Effector CD4-positive, alpha-beta T cell (primary cell): ENCODE data around the gene KLK13.

Experiments
- DNase-seq: peaks from one replicate; pipeline ENCODE4 v3.0.0-alpha.2; 2020

Gene KLK13

GRCh38 chr19:51060336-51060735, 4.6 kb downstream of the KLK13 start:
- no peak for DNase-seq

DNA sequence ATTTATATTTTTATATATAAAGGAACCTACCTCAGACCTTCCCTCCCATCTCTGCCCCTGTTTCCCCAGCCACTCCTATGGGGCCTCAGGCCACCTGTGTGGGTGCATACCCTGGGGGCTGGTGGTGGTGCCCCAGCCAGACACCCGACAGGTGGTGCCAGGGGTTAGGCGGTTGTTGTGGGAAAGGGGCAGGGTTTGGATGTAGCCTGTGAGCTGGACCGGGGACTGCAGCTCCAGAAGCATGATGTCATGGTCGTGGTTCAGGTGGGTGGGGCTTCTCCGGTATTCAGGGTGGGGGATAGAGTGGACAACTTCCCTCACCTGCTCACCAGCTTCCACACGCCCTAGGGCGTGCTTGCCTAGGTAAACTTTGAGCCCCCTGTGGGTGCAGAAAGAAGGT, 5.2 kb downstream of the KLK13 start:
- no peak for DNase-seq

GRCh38 chr19:51055866-51056265, 9.0 kb downstream of the KLK13 start:
- DNase-seq: no peak

DNA sequence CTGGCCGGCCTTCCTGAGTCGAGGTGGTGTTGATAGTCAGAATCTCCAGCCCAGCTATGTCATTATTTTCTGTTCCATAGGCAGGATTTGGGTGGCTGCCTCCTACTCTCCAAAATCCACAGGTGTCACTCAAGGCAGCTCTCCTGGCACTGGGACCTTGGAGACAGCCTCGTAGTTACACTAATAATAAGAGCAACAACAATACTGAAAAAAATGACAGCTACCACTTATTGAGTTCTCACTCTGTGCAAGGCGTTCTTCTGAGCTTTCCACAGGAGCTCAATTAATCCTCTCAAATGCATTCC, 17.9 kb downstream of the KLK13 start:
- DNase-seq: no peak

- no peak for DNase-seq
Measured at GRCh38 chr19:51044327-51044726, 20.6 kb downstream of the KLK13 start.

DNA sequence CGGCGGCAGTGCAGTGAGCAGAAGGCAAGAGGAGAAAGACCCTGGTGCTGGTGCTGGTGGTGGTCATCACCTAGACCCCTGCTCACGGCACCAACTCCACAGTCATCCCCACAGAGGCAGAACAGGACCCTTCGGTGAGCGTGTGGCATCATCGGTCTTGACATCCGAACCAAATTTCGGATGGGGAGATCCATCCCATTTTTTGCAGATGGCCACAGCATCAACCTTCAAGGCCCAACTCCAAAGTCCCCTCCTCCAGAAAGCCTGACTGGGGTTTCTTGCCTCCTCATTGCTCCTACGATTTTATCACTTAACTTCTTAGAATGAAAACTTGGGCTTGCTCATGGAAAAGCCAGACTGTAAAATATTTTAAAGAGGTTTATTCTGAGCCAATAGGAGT, 21.4 kb downstream of the KLK13 start:
- no peak for DNase-seq

DNA sequence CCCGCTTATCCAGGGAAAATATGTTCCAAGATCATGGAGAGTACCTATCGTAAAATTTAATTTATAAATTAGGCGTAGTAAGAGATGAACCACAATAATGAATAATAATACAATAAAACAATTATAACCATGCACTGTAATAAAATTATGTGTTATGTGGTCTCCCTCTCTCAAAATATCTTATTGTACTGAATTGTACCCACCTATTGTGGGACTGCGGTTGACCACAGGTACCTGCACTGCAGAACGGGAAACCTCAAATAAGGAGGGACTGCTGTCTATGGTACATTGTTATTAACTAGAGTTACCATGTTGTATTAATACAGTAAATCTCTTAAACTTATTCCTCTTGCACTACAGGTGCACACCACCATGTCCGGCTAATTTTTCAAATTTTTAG, 24.7 kb downstream of the KLK13 start:
- DNase-seq: no peak

GRCh38 chr19:51036519-51036918, 28.4 kb downstream of the KLK13 start:
- no peak for DNase-seq

GRCh38 chr19:51034704-51035103, 30.2 kb downstream of the KLK13 start, which contains the start of gene KLK12:
KLK12 (minus strand) TSS chr19:51035002; CDS start chr19:51034621, 381 bp downstream.
- DNase-seq: no peak

- no peak for DNase-seq
Measured at GRCh38 chr19:51031880-51032225, 33.0 kb downstream of the KLK13 start.

DNA sequence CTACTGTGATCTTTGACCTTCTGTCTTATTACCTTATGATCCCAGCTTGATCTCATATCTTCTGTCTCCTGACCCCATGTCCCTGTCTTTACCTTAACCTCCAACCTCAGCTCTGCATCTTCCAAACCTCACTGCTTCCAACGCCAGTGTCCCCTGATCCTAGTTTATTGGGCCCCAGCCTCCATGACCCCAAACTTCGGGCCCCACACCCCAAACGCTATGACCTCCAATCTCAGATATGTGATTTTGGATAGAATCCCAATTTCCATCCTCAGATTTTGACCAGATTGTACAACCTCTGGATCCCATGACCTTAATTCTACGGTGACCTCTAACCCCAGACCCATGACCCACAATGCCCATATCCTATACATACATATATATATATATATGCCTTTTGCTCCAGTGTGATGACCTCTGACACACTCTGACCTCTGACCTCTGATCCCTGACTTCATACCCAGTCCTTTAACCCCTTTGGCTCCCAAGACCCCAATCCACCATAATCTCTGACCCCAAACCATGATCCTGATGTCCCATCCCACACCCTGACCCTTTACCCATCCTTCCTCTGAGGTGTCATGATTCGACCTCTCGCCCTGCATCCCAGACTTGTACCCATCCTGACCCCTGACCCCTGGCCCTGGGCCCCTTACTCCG, 33.5 kb downstream of the KLK13 start:
- no peak for DNase-seq

GRCh38 chr19:51030631-51031030, 34.3 kb downstream of the KLK13 start:
- DNase-seq: no peak

GRCh38 chr19:51029718-51030117, 35.2 kb downstream of the KLK13 start:
- DNase-seq: no peak

- no peak for DNase-seq
Measured at GRCh38 chr19:51027873-51028272, 37.0 kb downstream of the KLK13 start.

DNA sequence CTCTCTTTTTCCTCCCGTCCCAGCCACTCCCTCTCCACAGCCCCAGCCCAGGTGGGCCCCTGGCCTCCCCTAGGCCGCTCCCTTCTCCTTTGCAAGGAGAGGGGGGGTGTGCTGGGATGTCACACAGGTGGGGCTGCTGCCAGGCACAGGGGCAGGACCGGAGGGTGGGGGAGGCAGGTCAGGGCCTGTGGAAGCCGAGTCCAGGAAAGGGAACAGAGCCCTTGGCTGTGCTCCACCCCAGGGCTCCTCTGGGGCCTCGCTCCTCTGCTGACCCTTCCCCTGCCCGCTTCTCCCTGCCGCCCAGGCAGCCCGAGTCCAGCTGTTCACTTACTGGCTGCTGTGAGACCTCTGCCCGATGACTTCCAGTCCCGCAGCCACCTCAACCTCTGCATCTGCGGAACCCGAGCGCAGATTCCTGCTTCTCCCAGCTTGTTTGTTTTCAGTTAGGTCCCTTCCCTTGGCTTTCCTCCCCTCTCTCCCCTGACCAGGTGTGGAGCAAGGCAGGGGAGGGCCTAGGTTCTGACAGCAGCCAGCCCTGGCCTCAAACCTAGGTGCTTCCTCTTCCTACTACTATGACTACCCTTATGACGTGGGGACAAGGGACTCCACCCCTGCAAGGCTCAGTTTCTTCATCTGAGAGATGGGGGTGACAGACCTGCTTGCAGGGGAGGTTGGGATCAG, 37.6 kb downstream of the KLK13 start:
- DNase-seq: no peak

DNA sequence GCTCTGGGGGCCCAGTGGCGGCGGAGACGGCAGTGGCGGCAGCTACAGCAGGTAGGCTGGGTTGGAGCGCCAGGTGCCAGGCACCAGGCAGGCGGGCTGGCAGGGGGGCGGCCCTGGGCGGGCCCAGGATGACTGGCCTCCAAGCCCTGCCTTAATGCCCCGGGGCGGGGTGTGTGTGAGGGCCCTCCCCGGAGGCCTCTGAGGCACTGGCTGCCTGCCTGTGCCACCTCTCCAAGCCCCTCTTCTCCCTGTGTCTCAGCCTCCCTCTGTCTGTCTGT, 38.4 kb downstream of the KLK13 start, which contains the start of gene KLK11:
KLK11 (minus strand) TSS at position 63 of the 278 bp plus-strand sequence. CDS start 985 bp downstream, outside the sequence.
- DNase-seq: no peak

DNA sequence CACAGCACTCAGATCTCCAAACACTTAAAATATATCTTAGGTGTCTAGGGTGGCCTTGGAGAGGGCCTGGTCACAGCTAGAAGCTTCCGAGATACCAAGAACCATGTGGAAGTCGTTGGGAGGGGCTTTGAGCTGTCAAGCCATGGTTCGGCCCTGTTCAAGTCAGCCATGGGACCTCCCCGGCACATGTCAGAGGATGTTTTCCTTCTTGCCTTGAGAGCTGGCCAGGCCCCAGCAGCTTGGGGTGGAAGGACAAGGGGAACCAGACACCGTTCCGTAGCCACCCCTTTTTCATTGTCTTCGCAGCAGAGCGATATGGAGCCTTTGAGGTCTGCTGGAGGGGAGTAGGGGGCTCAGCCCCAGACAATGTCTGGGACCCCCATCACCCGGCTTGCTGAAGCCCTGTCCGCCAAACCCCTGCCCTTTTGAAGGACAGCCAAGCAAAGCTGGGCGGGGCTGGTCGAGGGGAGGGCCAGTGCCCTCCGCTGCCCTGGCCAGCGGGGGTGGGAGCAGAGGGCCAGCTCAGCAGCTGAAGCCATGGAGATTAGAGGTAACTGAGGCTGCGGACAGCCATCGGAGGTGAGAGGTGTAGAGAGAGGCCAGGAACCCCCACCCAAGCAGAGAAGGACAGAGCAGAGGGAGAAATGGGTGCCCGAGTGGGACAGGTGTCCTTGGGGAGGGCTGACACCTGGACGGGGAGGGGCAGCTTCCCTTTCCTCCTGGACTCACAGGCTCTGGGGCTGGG, 38.9 kb downstream of the KLK13 start:
- no peak for DNase-seq

DNA sequence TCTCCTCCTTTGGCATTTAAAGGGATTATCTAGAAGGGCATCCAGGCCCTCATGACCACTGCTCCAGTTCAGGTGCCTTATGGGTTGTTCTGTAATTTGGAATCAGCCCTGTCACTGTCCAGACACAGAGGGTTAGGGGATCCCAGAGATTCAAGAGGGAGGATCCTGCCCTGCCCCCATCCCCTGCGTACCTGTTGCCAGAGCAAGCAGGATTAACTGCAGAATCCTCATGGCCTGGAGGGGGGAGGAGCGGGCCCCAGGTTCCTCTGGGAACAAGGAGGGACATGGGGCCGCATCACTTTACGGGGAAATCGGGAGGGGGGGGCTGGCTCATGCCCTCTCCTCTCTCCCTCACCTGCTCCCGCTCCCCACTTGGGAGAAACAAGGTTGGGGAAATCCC, 39.5 kb downstream of the KLK13 start:
- DNase-seq: no peak

DNA sequence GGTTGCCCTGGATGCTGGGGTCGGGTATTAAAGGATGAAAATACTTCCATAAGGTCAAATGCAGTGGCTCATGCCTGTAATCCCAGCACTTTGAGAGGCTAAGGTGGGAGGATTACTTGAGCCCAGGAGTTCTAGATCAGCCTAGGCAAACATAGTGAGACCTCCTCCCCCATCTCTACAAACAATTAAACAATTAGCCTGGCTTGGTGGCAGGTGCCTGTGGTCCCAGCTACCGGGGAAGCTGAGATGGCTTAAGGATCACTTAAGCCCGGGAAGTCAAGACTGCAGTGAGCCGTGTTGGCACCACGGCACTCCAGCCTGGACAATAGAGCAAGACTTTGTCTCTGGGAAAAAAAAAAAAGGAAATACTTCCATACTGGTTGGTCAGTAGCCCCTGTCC, 40.0 kb downstream of the KLK13 start:
- no peak for DNase-seq

DNA sequence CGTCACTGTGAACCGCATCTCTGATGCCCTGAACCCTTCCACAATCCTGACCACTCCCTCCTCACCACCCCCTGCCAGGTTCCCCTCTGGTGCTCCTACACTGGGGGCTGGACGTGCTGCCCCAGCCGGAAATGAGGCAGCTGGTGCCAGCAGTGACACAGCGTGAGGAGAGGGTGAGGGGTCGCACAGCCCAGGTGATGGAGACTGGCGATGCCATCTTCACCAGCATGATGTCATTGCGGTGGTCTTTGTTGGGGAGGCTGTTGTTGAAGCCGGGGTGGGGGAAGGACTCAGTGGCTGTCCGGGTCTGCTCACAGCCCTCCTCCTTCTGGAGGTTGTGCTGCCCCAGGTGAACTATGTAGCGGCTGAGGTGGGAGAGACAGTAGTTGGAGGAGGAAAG, 40.9 kb downstream of the KLK13 start:
- no peak for DNase-seq

DNA sequence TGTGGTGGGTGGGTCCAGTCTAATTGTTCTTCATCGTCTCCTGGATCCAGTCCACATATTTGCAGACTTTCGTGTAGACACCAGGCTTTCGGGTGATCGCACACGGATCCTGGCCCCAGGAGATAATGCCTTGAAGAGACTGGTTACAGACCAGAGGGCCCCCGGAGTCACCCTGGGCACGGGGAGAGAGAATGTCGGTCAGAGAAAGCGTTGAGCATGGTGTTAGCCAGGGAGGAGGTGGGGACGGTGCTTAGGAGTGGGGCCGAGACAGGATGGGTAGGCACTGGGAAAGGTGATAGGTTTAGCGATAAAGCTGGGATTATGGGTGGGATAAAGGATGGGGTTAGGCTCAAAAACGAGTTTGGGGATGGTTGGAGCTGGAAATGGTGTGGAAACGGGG, 42.4 kb downstream of the KLK13 start:
- no peak for DNase-seq

DNA sequence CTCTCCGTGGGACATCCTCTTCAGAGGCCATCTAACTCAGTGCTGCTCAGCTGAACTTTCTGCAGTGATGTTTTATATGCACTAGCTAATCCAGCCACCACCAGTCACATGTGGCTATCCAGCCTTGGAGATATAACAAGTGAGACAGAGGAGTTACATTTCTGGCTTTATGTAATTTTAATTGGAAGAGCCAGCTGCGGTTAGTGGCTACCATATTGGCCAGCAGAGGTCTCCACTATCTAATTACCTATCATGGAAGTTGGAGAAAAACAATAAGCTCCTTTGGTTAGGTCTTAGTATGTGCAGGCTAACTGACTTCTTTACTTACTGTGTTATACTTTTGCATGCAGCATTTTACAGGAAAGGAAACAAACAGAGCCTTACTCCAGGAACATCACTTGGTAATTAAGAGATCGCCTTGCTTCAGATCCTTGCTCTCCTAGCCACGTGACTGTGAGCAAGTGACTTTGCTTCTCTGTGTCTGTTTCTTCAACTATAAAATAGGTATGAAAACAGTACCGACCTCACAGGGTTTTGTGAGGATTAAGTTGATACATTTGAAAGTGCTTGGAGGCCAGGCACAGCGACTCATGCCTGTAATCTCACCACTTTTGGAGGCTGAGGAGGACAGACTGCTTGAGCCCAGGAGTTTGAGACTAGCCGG, 43.8 kb downstream of the KLK13 start:
- no peak for DNase-seq

- no peak for DNase-seq
Measured at GRCh38 chr19:51019544-51019925, 45.4 kb downstream of the KLK13 start, which contains the start of gene KLK10. KLK10 (minus strand) TSS chr19:51019709; CDS start chr19:51019130, 579 bp downstream.
